SU-DHL-6 (cell line): ENCODE measurements around the gene CACNG7.
"Not testable (repeated sequence)": the region's sequence is repeated elsewhere in the genome, so short reads cannot be mapped to it uniquely, and the experiment has no call there.

Source experiments
- H2AFZ ChIP-seq: fragments of 200-600 bp; sonication (generic); 2 replicates; pipeline ENCODE4 v1.6.1; 2014; ENCODE audit warnings: low read depth, mild to moderate bottlenecking, moderate library complexity, mixed read lengths, antibody characterized with exemption, low read length; ENCODE audit not compliant: severe bottlenecking
- H3F3A ChIP-seq: fragments of 200-600 bp; shearing (Covaris generic); 2 replicates; pipeline ENCODE4 v1.6.0; 2016; ENCODE audit warnings: antibody characterized with exemption, mild to moderate bottlenecking; ENCODE audit not compliant: insufficient read depth
- H3K27ac ChIP-seq: fragments of 200-600 bp; sonication (generic); 2 replicates; pipeline ENCODE4 v1.5.1; 2016; ENCODE audit warnings: low read depth, mild to moderate bottlenecking, low read length, moderate library complexity, mixed read lengths
- H3K27me3 ChIP-seq: fragments of 200-600 bp; sonication (generic), shearing (Covaris generic); 2 replicates; pipeline ENCODE4 v1.6.0; 2014; ENCODE audit warnings: mild to moderate bottlenecking, low read length
- H3K36me3 ChIP-seq: fragments of 200-600 bp; sonication (generic); 2 replicates; pipeline ENCODE4 v1.6.1; 2014; ENCODE audit warnings: mild to moderate bottlenecking, low read length, mixed read lengths
- H3K4me2 ChIP-seq: fragments of 300-600, 200-600 bp; shearing (Covaris generic), sonication (generic); 2 replicates; pipeline ENCODE4 v1.6.0; 2014; ENCODE audit warnings: low read length, low read depth, mild to moderate bottlenecking; ENCODE audit not compliant: poor library complexity, severe bottlenecking
- H3K4me3 ChIP-seq: fragments of 200-600 bp; sonication (generic); 2 replicates; pipeline ENCODE4 v1.5.1; 2014; ENCODE audit warnings: antibody characterized with exemption, low read length, mild to moderate bottlenecking, mixed read lengths; ENCODE audit not compliant: insufficient read depth, poor library complexity, severe bottlenecking
- H3K79me2 ChIP-seq: fragments of 200-600 bp; sonication (generic); 2 replicates; pipeline ENCODE4 v1.6.1; 2014; ENCODE audit warnings: mild to moderate bottlenecking, low read length, moderate library complexity; ENCODE audit not compliant: insufficient read depth
- H3K9ac ChIP-seq: fragments of 200-600 bp; sonication (generic); 2 replicates; pipeline ENCODE4 v1.7.0; 2014; ENCODE audit warnings: mild to moderate bottlenecking, low read length
- H3K9me2 ChIP-seq: fragments of 200-600 bp; sonication (generic); replicated peaks from 2 replicates; pipeline ENCODE4 v1.6.1; 2014; ENCODE audit warnings: low read length; ENCODE audit not compliant: insufficient read depth
- H3K9me3 ChIP-seq: fragments of 200-600 bp; sonication (generic); 2 replicates; pipeline ENCODE4 v1.6.1; 2014; ENCODE audit warnings: low read length, mixed read lengths; ENCODE audit not compliant: insufficient read depth
- H4K20me1 ChIP-seq: fragments of 200-600 bp; sonication (generic); 2 replicates; pipeline ENCODE4 v1.6.1; 2014; ENCODE audit warnings: low read depth, mild to moderate bottlenecking, antibody characterized with exemption, low read length, moderate library complexity, mixed read lengths
- EZH2phosphoT487 ChIP-seq: fragments of 200-600 bp; sonication (generic), shearing (Covaris generic); conservative IDR thresholded peaks from 2 replicates; pipeline ENCODE4 v1.6.1; 2018; ENCODE audit warnings: mild to moderate bottlenecking, antibody characterized with exemption, low read length, moderate library complexity, mixed read lengths
- TF ChIP-seq, protein P1 (sequence below): fragments of 200-600 bp; sonication (generic); IDR thresholded peaks from one replicate; pipeline ENCODE4 v1.5.1; 2017; ENCODE audit warnings: antibody characterized with exemption, mild to moderate bottlenecking, low read length, moderate library complexity; ENCODE audit not compliant: insufficient read depth, poor library complexity, severe bottlenecking

The CACNG7 gene

DNA sequence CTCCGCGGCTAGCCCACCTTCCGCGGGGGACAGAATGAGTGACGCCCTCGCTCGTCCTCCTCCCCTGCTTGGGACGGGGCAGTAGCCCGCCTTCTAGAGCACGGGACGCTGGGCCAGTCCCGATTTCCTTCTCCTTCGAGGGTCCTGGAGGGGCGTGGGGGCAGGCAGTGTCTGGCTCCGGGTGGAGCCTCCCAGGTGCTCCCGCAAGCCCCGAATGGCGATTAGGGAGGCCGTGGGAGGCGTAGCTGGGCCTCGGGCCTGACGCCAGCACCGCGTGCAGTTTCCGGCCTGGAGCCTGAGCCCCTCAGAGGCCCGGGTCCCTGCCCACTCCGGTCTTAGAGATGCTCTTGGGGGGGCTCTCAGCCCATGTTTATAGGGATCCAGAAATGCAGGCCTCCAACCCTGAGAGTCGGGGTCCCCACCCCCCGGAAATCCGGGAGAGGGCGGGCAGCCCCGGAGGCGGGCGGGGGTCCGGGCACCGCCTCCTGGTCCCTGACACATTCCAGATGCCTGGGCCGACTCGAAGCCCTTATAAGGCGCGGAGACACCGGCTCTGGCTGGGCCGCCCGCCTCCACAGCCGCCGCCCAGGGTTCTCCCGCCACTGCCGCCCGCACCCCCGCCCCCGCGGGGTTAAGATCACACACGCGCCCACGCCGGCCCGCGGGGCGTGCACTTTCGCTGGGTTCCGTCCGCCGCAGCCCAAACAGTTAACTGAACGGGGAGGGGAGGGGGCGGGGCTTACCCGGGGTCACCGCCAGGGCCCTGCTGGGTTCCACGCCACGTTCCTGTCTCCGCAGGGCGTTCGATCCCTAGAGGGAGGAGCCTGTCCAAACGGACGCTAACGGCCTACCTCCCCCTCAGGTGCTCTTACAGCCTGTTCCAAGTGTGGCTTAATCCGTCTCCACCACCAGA, 39.9 kb upstream of the CACNG7 start:
- no peak overlapping the region for H3K9ac ChIP-seq
- no peak overlapping the region for H2AFZ ChIP-seq
- H3K9me2 ChIP-seq, result no peaks in the 10 kb centered on the region
- H3K79me2 ChIP-seq, result no peaks in the 10 kb centered on the region
- H3K27me3 ChIP-seq, result no peaks in the 10 kb centered on the region
- no peak overlapping the region for H3K4me3 ChIP-seq
- no peaks in the 10 kb centered on the region for H3K9me3 ChIP-seq
- no peak overlapping the region for H3K27ac ChIP-seq
- no peak for TF ChIP-seq EZH2phosphoT487
- TF ChIP-seq, protein P1, sequence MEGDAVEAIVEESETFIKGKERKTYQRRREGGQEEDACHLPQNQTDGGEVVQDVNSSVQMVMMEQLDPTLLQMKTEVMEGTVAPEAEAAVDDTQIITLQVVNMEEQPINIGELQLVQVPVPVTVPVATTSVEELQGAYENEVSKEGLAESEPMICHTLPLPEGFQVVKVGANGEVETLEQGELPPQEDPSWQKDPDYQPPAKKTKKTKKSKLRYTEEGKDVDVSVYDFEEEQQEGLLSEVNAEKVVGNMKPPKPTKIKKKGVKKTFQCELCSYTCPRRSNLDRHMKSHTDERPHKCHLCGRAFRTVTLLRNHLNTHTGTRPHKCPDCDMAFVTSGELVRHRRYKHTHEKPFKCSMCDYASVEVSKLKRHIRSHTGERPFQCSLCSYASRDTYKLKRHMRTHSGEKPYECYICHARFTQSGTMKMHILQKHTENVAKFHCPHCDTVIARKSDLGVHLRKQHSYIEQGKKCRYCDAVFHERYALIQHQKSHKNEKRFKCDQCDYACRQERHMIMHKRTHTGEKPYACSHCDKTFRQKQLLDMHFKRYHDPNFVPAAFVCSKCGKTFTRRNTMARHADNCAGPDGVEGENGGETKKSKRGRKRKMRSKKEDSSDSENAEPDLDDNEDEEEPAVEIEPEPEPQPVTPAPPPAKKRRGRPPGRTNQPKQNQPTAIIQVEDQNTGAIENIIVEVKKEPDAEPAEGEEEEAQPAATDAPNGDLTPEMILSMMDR, result no peak
- H4K20me1 ChIP-seq, result no peaks in the 10 kb centered on the region
- H3K4me2 ChIP-seq, result no peak overlapping the region
- H3F3A ChIP-seq, result no peaks in the 10 kb centered on the region
- H3K36me3 ChIP-seq, result no peaks in the 10 kb centered on the region

GRCh38 chr19:53869805-53870484, 39.1 kb upstream of the CACNG7 start:
- H3K4me3 ChIP-seq, H3F3A ChIP-seq, H3K36me3 ChIP-seq, H3K9me3 ChIP-seq, H3K9ac ChIP-seq, H2AFZ ChIP-seq, H4K20me1 ChIP-seq, H3K9me2 ChIP-seq, H3K27ac ChIP-seq, H3K27me3 ChIP-seq, H3K79me2 ChIP-seq, H3K4me2 ChIP-seq: not testable (repeated sequence)

GRCh38 chr19:53870485-53870844, 38.6 kb upstream of the CACNG7 start:
- H3K9ac ChIP-seq, result no peak overlapping the region
- no peak overlapping the region for H3K4me2 ChIP-seq
- no peak overlapping the region for H3K27ac ChIP-seq
- no peak overlapping the region for H2AFZ ChIP-seq
- no peaks in the 10 kb centered on the region for H3K79me2 ChIP-seq
- no peaks in the 10 kb centered on the region for H3K9me3 ChIP-seq
- H3K27me3 ChIP-seq, result no peaks in the 10 kb centered on the region
- no peaks in the 10 kb centered on the region for H3K9me2 ChIP-seq
- no peak overlapping the region for H3K4me3 ChIP-seq
- TF ChIP-seq EZH2phosphoT487, result no peak
- TF ChIP-seq, protein P1, result no peak
- H3K36me3 ChIP-seq, result no peaks in the 10 kb centered on the region
- no peaks in the 10 kb centered on the region for H4K20me1 ChIP-seq
- no peaks in the 10 kb centered on the region for H3F3A ChIP-seq

DNA sequence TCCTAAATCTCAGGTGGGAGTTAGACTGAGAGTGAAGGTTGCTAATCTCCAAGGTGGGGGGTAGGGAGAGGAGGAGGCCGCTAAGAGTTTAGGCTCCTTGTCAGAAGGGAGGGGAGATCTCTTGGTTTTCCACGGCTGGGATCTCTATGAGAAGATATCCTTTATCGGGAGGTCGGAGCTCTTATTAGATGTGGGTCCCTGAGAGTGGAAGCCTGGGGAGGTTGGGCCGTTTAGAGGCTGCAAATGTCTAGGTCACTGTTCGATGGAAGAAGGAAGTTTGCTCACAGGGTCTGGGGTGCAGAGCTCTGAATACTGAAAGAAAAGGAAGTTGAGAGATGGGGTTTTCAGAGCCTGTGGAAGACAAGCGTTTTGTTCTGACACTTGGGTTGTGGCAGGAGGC, 37.6 kb upstream of the CACNG7 start:
- no peaks in the 10 kb centered on the region for H3K9me3 ChIP-seq
- no peak overlapping the region for H3K4me3 ChIP-seq
- no peak overlapping the region for H3K9ac ChIP-seq
- no peak overlapping the region for H3K4me2 ChIP-seq
- H2AFZ ChIP-seq, result no peak overlapping the region
- TF ChIP-seq, protein P1, result no peak
- no peak for TF ChIP-seq EZH2phosphoT487
- H3K79me2 ChIP-seq, result no peaks in the 10 kb centered on the region
- H3K36me3 ChIP-seq, result no peaks in the 10 kb centered on the region
- H4K20me1 ChIP-seq, result no peaks in the 10 kb centered on the region
- no peaks in the 10 kb centered on the region for H3K9me2 ChIP-seq
- no peaks in the 10 kb centered on the region for H3F3A ChIP-seq
- no peaks in the 10 kb centered on the region for H3K27me3 ChIP-seq
- no peak overlapping the region for H3K27ac ChIP-seq
